Uterus (tissue), 4 donors: ENCODE measurements around the gene CDKL5. TPM values are rescaled to one million over a fixed set of nuclear protein-coding genes. Genes with fewer than 3 reads are reported as not detected.

Experiments
- DNase-seq, 2 donors: peaks; one replicate each; pipeline ENCODE4 v3.0.0-alpha.2; 2019 to 2020
- H3K27ac ChIP-seq, 2 donors: fragments of 200-600 bp; sonication (generic); 1 replicate in 1 of 2; 2 replicates in 1 of 2; pipeline ENCODE4 v1.5.1; 2016 to 2018
- H3K27me3 ChIP-seq, 2 donors: fragments of 200-600 bp; sonication (generic); one replicate each; pipeline ENCODE4 v1.5.1; 2018 to 2019; ENCODE audit warnings: control low read depth in 1 of 2
- H3K36me3 ChIP-seq, 2 donors: fragments of 200-600 bp; sonication (generic); one replicate each; pipeline ENCODE4 v1.5.1; 2019; ENCODE audit warnings: control low read depth in 1 of 2
- H3K4me1 ChIP-seq, 2 donors: fragments of 200-600 bp; sonication (generic); one replicate each; pipeline ENCODE4 v1.5.1; 2018 to 2019; ENCODE audit warnings: control low read depth in 1 of 2
- H3K4me3 ChIP-seq, 2 donors: fragments of 200-600 bp; sonication (generic); 1 replicate in 1 of 2; 2 replicates in 1 of 2; pipeline ENCODE4 v1.5.1; 2018 to 2019; ENCODE audit warnings: mild to moderate bottlenecking in 1 of 2
- H3K9me3 ChIP-seq, 2 donors: fragments of 200-600 bp; sonication (generic); one replicate each; pipeline ENCODE4 v1.5.1; 2019; ENCODE audit warnings: control low read depth in 1 of 2
- CTCF ChIP-seq, 4 experiments: fragments of 200-600 bp in 2 of 4; fragments of 450-650 bp in 2 of 4; sonication (generic) in 2 of 4; IDR thresholded peaks; one replicate each; pipeline ENCODE4 v1.5.1; 2016 to 2019; ENCODE audit warnings: antibody characterized with exemption in 4 of 4, mild to moderate bottlenecking in 2 of 4, moderate library complexity in 1 of 4
- POLR2A ChIP-seq, 2 donors: fragments of 450-650 bp; IDR thresholded peaks; one replicate each; pipeline ENCODE4 v1.6.1; 2016; ENCODE audit warnings: antibody characterized with exemption in 2 of 2, mild to moderate bottlenecking in 1 of 2, moderate library complexity in 1 of 2
- intact Hi-C: fragments of 100-400 bp; cut with DNase I; formaldehyde crosslinking; loops from one replicate; pipeline ENCODE4 v1.15.1; 2023; ENCODE audit warnings: low total_unique reads
- total RNA-seq, 4 donors: library from RNA; depleted of rRNA in 3 of 4; stranded (reverse); fragments of >200 nt in 3 of 4; gene quantifications; one replicate each; pipeline versions ENCODE4 v1.1.0 to v1.2.4, GENCODE V29; 2014 to 2023
- donor health status: DM: yes; HTN: yes; CAD: no.

CDKL5 gene
- total RNA-seq, 4 donors from 2014 or later, result 9.7 to 14.5 (median 13.2) TPM

GRCh38 chrX:18677161-18677869 lies 251.9 kb downstream of the CDKL5 start:
- intact Hi-C loops, result no loop called here
- TF ChIP-seq POLR2A (IDR thresholded peaks at IDR 0.05) (no peak), CTCF (IDR thresholded peaks at IDR 0.05) (no peak)
- no peaks in the 10 kb centered on the region for H3K36me3 ChIP-seq
- no peak overlapping the region for H3K4me3 ChIP-seq
- no peaks in the 10 kb centered on the region for H3K9me3 ChIP-seq
- no peak overlapping the region for H3K27ac ChIP-seq
- H3K4me1 ChIP-seq, result no peaks in the 10 kb centered on the region
- H3K27me3 ChIP-seq, result no peaks in the 10 kb centered on the region
- no peak for DNase-seq

- Histone ChIP-seq H3K36me3 (no peaks in the 10 kb centered on the region), H3K4me3 (no peak overlapping the region), H3K27me3 (no peaks in the 10 kb centered on the region), H3K9me3 (no peaks in the 10 kb centered on the region), H3K27ac (no peak overlapping the region), H3K4me1 (no peaks in the 10 kb centered on the region)
- TF ChIP-seq CTCF (IDR thresholded peaks at IDR 0.05) (no peak), POLR2A (IDR thresholded peaks at IDR 0.05) (no peak)
- intact Hi-C loops, result no loop called here
- DNase-seq, result no peak
Observed at GRCh38 chrX:18681996-18682395, 256.6 kb downstream of the CDKL5 start.

DNA sequence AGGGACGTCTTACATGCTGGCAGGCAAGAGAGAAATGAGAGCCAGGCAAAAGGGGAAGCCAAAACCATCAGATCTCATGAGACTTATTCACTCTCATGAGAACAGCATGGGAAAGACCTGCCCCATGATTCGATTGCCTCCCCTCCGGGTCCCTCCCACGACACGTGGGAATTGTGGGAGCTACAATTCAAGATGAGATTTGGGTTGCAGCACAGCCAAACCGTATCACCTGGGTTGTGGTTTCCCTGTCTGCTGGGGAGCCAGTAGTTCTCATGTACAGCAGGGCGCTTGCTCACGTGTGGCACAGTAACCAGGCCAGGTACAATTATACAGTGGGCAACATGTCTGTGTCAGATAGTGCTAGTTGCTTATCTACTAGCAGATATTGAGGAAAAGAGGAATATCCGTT lies 257.6 kb downstream of the CDKL5 start:
- no peak for DNase-seq
- H3K27me3 ChIP-seq, result no peaks in the 10 kb centered on the region
- H3K27ac ChIP-seq, result no peak overlapping the region
- H3K9me3 ChIP-seq, result no peaks in the 10 kb centered on the region
- no peaks in the 10 kb centered on the region for H3K36me3 ChIP-seq
- H3K4me3 ChIP-seq, result no peak overlapping the region
- TF ChIP-seq POLR2A (IDR thresholded peaks at IDR 0.05) (no peak), CTCF (IDR thresholded peaks at IDR 0.05) (no peak)
- H3K4me1 ChIP-seq, result no peaks in the 10 kb centered on the region
- intact Hi-C loops, result no loop called here

DNA sequence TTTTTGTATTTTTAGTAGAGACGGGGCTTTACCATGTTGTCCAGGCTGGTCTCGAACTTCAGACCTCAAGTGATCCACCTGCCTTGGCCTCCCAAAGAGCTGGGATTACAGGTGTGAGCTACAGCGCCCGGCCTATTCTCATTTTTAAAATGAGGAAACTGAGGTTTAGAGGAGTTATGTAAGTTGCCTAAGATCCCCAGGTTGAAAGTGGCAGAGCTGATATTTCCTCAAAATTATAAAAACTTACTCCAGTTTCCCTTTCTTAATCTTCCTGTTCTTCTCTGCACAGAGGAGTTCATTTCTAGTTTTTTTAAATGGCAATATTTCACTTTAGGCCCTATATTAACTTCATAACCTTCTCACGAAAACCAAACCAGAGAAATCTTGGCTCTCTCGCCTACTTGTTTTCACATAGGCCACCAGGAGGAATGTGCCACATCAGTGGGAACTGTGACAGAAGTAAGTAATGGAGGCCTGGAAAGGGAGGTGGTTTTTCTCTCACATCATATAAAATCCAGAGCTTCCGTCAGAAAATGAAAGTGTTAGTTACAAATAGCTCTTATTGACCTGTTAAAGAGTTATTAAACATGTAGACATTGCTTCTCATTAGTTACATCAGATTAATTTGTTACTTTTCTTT lies 262.6 kb downstream of the CDKL5 start:
- intact Hi-C loops, result no loop called here
- TF ChIP-seq CTCF (IDR thresholded peaks at IDR 0.05) (no peak), POLR2A (IDR thresholded peaks at IDR 0.05) (no peak)

DNA sequence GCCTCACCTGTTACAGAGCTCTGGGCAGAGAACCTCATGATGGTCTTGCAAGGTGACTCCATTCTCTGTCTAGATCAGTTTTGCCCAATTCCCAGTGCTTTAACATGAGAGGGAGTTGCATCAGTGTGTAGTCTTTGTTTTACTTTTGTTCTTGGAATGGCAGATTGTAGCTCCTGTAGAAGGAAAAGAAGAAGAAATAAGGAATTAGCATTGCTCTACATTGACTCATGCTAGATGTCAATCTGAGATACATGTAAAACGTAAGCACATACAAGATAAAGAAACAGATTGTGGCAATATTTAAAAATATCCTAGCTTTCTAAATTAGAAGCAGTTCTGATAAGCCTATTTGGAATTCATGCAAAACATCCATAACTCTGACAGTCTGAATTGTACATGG lies 266.0 kb downstream of the CDKL5 start:
- Histone ChIP-seq H3K36me3 (no peaks in the 10 kb centered on the region), H3K27me3 (no peaks in the 10 kb centered on the region), H3K4me1 (no peaks in the 10 kb centered on the region), H3K9me3 (no peaks in the 10 kb centered on the region), H3K4me3 (no peak overlapping the region), H3K27ac (no peak overlapping the region)
- TF ChIP-seq POLR2A (IDR thresholded peaks at IDR 0.05) (no peak), CTCF (IDR thresholded peaks at IDR 0.05) (no peak)
- no peak for DNase-seq
- intact Hi-C loops, result no loop called here

More for the DNA sequence above, 262.6 kb downstream of the CDKL5 start:
- Histone ChIP-seq H3K27me3 (no peaks in the 10 kb centered on the region), H3K4me1 (no peaks in the 10 kb centered on the region), H3K4me3 (no peak overlapping the region), H3K27ac (no peak overlapping the region), H3K36me3 (no peaks in the 10 kb centered on the region), H3K9me3 (no peaks in the 10 kb centered on the region)
- no peak for DNase-seq
